ENCODE results near the gene ADAMTS17.
"Not testable (repeated sequence)": the region's sequence is repeated elsewhere in the genome, so short reads cannot be mapped to it uniquely, and the experiment has no call there.

The ADAMTS17 gene

GRCh38 chr15:100100926-100101325 lies 240.8 kb downstream of the ADAMTS17 start:
- no peak for DNase-seq

GRCh38 chr15:100099976-100100375 lies 241.8 kb downstream of the ADAMTS17 start:
- no peak for DNase-seq

DNA sequence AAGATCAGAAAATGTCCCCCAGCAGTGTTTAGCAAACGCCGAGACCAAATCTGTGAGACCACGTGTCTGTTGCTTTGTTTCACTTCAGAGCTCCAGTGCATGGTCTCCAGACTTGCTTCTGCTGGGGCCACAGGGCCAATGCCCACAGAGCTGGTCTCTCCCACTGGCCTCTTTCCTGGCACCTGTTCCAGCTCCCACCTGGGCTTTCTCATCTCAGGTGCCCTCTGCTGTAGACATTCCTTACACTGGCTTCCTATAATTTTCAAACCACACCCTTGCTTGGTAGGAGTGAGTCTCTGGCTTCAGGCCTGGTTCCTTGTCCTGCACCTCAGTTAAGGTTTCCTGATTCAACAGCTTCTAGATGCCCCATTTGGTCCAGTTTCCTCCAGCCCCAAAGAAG lies 243.1 kb downstream of the ADAMTS17 start:
- DNase-seq: no peak

DNA sequence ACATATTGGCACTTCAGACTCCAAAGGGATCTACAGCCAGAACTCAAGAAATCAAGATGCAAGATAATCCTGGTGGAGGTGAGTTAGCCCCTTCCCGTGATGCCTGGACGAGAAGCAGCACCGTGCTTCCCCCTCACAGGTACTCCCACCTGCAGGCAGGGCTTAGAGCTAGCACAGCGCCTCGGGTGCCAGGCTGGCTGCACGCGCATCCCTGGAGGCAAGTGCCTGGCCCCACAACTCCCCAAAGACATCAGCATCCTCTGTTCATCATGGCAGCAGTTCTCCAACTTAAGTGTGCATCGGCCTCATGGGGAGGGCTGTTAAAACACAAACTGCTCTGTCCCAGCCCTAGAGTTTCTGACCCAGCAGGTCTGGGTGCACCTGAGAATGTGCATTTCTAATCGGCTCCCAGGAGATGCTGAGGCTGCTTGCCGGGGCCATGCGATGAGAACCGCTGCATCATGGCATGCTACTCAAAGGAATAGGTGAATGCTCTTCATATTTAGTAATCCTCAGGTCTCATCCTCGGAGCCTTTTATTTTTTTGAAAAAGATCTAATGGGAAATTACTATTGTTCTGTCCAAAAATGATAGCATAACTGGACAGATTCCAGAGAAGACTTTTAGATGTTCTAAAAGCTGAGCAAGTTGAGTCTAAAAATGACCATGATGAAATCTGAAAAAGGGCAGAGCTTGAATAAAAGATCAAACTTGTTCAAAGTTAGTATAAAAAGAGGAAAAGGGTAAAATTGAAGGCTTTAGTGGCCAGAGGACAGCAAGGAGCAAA lies 244.2 kb downstream of the ADAMTS17 start:
- no peak for DNase-seq

GRCh38 chr15:100096700-100097099 lies 245.1 kb downstream of the ADAMTS17 start:
- DNase-seq: no peak

GRCh38 chr15:100096248-100096600 lies 245.6 kb downstream of the ADAMTS17 start:
- no peak for DNase-seq

DNA sequence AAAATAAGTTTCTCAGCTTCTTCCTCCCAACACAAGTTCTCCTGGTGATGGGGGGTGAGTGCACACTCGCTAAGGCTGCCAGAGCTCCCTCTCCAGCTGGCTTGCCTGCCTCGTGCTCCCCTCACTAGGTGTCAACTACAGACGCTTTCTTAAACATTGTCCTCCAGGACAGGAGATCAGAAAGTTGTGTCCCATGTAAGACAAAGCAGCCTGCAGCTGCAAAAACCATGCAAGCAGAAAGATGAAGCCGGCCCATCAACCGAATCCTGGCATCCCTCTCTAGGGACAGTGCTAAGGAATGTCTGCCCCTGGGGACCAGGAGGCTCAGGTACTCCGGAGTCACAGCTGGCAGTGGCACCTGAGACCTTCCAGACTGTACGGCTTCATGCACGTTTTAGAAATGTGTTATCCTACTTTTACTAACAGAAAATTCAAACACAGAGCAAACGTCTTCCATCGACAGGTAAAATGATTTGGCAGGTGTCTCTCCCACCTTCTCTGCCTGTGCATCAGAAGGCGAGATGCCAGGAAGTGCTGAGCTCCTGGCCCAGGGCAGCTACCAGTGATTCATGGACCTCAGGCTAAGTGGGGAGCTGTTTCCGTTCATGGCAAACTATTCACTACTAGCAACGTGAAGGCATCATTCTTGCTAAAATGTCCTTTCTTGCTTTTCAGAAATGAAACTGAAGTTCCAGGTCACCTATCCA lies 246.1 kb downstream of the ADAMTS17 start:
- DNase-seq: no peak

DNA sequence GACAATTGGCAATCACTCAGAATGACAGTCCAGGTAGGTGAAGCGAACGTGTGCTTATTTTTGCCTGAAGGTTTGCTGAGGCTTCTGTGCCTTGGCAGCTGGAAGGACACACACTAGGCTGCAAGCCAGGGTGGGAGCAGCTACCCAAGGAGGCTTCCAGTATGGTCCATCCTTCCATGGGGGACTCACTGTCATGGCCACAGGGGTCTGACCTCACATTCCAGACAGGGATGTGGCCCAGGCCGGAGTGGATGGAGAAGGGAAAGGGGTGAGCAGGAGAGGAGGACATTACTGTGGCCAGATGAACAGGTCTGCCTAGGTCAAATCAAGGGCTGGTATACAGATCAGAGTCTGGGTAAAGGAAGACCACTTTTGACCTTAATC lies 247.7 kb downstream of the ADAMTS17 start:
- no peak for DNase-seq

GRCh38 chr15:100093211-100094126 lies 248.3 kb downstream of the ADAMTS17 start:
- no peak for DNase-seq

GRCh38 chr15:100092034-100092433 lies 249.7 kb downstream of the ADAMTS17 start:
- DNase-seq: no peak

DNA sequence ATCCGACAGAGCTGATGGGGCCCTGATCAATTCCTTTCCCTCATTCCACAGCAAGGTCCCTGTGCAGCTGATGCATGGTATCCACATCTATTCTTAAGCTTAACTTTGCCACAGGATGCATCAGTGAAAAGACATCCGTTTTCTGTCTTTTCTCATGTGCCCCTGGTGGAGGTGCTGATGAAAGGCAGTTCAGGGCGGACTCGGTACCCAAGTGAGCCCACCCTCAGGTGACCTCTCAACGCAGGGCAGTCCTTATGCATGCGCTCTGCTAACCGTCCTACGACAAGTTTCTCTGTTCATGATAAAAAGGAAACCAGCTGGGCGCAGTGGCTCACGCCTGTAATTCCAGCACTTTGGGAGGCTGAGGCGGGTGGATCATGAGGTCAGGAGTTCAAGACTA lies 251.4 kb downstream of the ADAMTS17 start:
- no peak for DNase-seq

DNA sequence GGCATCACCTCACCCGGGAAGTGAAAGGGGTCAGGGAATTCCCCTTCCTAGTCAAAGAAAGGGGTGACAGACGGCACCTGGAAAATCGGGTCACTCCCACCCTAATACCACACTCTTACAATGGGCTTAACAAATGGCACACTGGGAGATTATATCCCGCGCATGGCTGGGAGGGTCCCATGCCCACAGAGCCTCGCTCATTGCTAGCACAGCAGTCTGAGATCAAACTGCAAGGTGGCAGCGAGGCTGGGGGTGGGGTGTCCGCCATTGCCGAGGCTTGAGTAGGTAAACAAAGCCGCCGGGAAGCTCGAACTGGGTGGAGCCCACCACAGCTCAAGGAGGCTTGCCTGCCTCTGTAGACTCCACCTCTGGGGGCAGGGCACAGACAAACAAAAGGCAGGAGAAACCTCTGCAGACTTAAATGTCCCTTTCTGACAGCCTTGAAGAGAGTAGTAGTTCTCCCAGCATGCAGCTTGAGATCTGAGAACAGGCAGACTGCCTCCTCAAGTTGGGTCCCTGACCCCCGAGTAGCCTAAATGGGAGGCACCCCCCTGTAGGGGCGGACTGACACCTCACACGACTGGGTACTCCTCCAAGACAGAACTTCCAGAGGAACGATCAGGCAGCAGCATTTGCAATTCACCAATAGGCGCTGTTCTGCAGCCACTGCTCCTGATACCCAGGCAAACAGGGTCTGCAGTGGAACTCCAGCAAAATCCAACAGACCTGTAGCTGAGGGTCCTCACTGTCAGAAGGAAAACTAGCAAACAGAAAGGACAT lies 257.5 kb downstream of the ADAMTS17 start:
- DNase-seq: not testable (repeated sequence)

DNA sequence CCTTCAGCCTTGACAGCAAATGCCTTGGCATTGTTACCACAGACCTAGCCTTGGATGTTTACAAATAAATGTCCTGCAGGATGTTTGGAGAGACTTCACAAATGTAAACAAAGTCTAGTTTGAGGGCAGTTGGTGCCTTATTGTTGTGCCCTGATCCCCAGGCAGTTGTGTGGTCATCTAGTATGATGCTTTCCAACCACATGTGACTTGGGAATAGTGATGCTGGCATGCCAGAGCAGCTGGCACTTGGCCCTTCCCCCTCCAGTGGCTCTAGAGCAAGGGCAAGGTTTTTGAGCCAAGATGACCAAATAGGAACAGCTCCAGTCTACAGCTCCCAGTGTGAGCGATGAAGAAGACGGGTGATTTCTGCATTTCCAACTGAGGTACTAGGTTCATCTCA lies 258.2 kb downstream of the ADAMTS17 start:
- no peak for DNase-seq

DNA sequence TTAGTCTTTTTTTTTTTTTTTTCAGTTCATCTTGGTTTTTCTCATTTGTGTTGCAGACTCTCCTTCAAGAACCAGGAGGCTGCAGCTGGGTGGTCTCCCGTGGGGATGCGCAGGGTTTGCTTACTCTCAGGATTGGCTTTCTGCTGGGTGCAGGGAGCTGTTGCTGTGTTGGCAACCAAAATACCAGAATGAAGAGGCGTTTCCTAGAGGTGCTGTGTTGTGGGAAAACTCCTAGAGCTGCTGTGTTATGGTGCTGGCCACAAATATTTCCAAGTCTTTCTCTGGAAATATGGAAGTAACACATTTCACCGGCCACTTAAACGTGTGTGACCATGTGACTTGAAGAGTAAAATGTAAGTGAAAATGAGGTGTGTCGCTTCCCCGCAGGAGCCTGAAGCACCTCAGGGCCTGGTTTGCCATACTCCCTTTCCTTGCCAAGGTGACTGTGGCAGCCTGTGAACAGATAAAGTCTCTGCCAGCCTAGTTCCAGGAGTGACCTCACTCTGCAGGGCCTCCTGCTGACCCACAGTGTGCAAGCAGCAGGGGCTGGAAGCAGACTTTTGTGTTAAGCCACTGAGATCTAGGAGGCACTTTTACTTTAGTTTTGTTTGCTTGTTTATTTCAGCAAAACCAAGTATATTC lies 258.9 kb downstream of the ADAMTS17 start:
- DNase-seq: no peak

DNA sequence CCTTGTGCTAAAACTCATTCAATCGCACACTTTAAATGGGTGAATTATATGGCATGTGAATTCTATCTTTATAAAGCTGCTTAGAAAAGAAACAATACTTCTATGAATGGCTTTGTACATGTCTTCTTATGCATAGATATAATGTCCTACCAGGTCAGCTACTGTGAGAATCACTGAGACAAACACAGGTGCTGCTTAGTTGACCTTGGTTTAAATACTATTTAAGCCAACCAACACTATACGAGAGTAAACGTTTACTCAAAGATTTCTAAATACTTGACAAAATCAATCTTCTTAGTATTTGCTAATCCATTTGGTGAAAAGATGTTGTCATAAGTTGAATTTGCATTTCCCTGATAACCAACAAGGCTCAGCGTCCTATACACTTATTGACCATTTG lies 260.3 kb downstream of the ADAMTS17 start:
- DNase-seq: no peak

DNA sequence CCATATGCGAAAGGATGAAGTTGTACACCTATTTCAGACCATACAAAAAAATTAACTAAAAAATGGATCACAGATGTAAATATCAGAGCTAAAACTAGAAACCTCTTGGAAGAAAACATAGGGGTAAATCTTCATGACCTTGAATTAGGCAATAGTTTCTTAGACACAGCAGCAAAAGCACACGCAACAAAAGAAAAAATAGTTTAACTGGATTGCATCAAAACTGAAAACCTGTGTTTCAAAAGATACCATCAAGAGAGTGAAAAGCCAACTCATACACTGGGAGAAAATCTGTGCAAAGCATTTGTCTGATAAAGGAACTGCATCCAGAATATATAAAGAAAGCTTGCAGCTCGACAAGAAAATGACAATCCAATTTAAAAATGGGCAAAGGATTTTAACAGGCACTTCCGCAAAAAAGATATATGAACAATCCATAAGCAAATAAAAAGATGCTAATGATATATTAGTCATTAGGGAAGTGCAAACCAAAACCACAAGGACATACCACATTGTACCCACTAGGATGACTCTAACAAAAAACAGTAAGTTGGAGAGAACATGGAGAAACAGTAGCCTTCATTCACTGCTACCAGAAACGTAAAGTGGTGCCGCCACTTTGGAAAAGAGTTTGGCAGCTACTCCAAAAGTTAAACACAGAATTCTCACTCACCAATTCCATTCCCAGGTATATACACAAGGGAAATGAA lies 263.1 kb downstream of the ADAMTS17 start:
- no peak for DNase-seq

DNA sequence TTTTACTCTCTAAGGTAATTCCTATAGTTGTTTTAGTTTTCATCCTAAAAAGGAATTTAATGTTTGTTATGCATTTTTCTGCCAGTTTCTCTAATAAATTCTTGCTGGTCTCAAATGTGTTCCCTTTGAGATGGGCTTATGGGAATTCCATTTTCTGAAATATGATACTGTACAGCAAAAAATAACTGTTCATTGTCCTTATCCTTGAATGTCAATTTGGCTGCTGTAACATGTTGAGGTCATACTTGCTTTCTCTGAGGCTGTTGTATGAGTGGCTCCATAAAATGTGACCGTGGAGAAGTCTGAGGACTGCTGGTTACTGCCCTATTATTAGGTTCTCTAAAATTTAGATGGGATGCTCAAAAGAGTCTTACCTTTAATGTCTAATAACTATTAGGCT lies 266.5 kb downstream of the ADAMTS17 start:
- DNase-seq: no peak

- no peak for DNase-seq
Observed at GRCh38 chr15:100073982-100074381, 267.8 kb downstream of the ADAMTS17 start.

DNA sequence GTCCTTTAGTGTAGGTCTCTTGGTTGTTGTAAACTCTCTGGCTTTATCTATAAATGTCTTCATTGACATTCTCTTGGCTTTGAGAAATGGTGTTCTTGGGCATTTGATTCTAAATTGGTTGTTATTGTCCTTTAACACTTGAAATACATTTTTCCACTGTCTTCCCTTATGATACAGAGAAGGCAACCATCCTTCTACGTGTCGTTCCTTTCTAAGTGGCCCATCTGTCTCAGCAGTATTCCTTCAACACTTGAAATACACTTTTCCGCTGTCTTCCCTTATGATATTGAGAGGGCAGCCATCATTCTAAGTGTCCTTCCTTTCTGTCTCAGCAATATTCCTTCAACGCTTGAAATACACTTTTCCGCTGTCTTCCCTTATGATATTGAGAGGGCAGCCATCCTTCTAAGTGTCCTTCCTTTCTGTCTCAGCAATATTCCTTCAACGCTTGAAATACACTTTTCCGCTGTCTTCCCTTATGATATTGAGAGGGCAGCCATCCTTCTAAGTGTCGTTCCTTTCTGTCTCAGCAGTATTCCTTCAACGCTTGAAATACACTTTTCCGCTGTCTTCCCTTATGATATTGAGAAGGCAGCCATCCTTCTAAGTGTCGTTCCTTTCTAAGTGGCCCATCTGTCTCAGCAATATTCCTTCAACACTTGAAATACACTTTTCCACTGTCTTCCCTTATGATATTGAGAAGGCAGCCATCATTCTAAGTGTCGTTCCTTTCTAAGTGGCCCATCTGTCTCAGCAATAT lies 275.1 kb downstream of the ADAMTS17 start:
- not testable (repeated sequence) for DNase-seq

DNA sequence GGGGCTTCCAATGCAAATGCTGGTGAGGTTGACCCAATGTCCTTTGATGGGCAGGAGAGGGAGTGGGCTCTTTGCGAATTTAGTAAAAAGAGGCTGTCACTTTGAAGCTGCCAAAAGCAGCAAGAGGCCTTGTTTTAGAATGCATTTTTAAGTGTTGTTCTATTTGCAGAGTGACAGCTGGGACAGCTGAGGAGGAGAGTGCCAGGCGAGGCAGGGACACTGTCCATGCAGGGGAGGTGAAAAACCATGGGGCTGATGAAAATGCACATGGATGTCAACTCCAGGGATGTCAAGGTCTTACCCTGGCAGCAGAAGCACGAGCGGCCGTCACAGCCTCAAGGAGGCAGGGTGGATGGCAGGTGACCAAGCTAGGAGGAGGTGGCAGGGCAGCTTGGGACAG lies 279.8 kb downstream of the ADAMTS17 start:
- DNase-seq: no peak

Data from DMS153 (cell line).